Tongue (tissue), 2 donors: ENCODE results near the gene SPATA9. TPM values are rescaled to one million over a fixed set of nuclear protein-coding genes. Genes with fewer than 3 reads are reported as not detected.

Experiments
- DNase-seq: peaks from one replicate; pipeline ENCODE4 v3.0.0-alpha.2; 2015
- total RNA-seq: library from RNA; depleted of rRNA; stranded (reverse); fragments of >200 nt; gene quantifications from one replicate; pipeline ENCODE4 v1.2.3, GENCODE V29; 2014

The SPATA9 gene
- total RNA-seq, 1 donor from 2014 or later, result not detected

GRCh38 chr5:95619514-95620029 is 63.2 kb downstream of the SPATA9 start:
- DNase-seq, result no peak

- DNase-seq, result no peak
Observed at GRCh38 chr5:95619096-95619495, 63.7 kb downstream of the SPATA9 start.

- no peak for DNase-seq
Observed at GRCh38 chr5:95617057-95617456, 65.7 kb downstream of the SPATA9 start.

GRCh38 chr5:95615164-95615467 is 67.7 kb downstream of the SPATA9 start:
- DNase-seq, result no peak

GRCh38 chr5:95613514-95613913 is 69.3 kb downstream of the SPATA9 start:
- no peak for DNase-seq

- no peak for DNase-seq
Observed at GRCh38 chr5:95611396-95611795, 71.4 kb downstream of the SPATA9 start.

- no peak for DNase-seq
Observed at GRCh38 chr5:95610546-95610945, 72.2 kb downstream of the SPATA9 start.

- no peak for DNase-seq
Observed at GRCh38 chr5:95609711-95610110, 73.1 kb downstream of the SPATA9 start.

Other genes starting within 250 kb of the SPATA9 start
- 153 TPM for gene SKIC3, start 128.0 kb downstream of the SPATA9 start, total RNA-seq
- 11.0 TPM for gene ARSK, start 127.9 kb downstream of the SPATA9 start, total RNA-seq
- not detected for gene GPR150, start 62.9 kb downstream of the SPATA9 start, total RNA-seq
- gene RFESD, start 36.2 kb downstream of the SPATA9 start, total RNA-seq, result 0.62 TPM
- 188 TPM for gene RHOBTB3, start 48.3 kb upstream of the SPATA9 start, total RNA-seq
- 4.2 TPM for gene GLRX, start 139.7 kb upstream of the SPATA9 start, total RNA-seq